ENCODE measurements around the gene MCRIP2.

- TF ChIP-seq POLR2A (IDR thresholded peaks at IDR 0.05) (no peak), CTCF (IDR thresholded peaks at IDR 0.05) (no peak)
Observed at GRCh38 chr16:672371-672770, 30.7 kb downstream of the MCRIP2 start.

Measured in thyroid gland (tissue), 4 donors.